Parathyroid adenoma (tissue), 2 donors: ENCODE measurements around the gene ANKFY1.

Source experiments
- H2AFZ ChIP-seq: fragments of 300-600 bp; sonication (generic); one replicate; pipeline ENCODE4 v1.7.0; 2017; ENCODE audit warnings: antibody characterized with exemption, mild to moderate bottlenecking
- H3K27ac ChIP-seq: fragments of 300-600 bp; sonication (generic); one replicate; pipeline ENCODE4 v1.7.0; 2017
- H3K27me3 ChIP-seq: fragments of 300-600 bp; sonication (generic); one replicate; pipeline ENCODE4 v1.7.0; 2017; ENCODE audit warnings: low read length; ENCODE audit not compliant: control insufficient read depth, insufficient read depth
- H3K36me3 ChIP-seq: fragments of 300-600 bp; sonication (generic); one replicate; pipeline ENCODE4 v1.7.0; 2017; ENCODE audit warnings: low read length; ENCODE audit not compliant: control insufficient read depth, insufficient read depth
- H3K4me1 ChIP-seq: fragments of 300-600 bp; sonication (generic); one replicate; pipeline ENCODE4 v1.7.0; 2017; ENCODE audit warnings: control low read depth
- H3K4me2 ChIP-seq: fragments of 300-600 bp; sonication (generic); one replicate; pipeline ENCODE4 v1.7.0; 2017; ENCODE audit warnings: low read length
- H3K4me3 ChIP-seq: fragments of 300-600 bp; sonication (generic); one replicate; pipeline ENCODE4 v1.7.0; 2017; ENCODE audit warnings: low read depth, low read length
- H3K79me2 ChIP-seq: fragments of 300-600 bp; sonication (generic); one replicate; pipeline ENCODE4 v1.7.0; 2017; ENCODE audit warnings: control low read depth
- H3K9ac ChIP-seq: fragments of 300-600 bp; sonication (generic); one replicate; pipeline ENCODE4 v1.7.0; 2017; ENCODE audit warnings: mild to moderate bottlenecking
- H3K9me3 ChIP-seq: fragments of 300-600 bp; sonication (generic); one replicate; pipeline ENCODE4 v1.7.0; 2017; ENCODE audit warnings: low read length; ENCODE audit not compliant: control insufficient read depth
- TF ChIP-seq, protein P1 (sequence below): fragments of 300-600 bp; sonication (generic); IDR thresholded peaks from one replicate; pipeline ENCODE4 v1.7.0; 2017; ENCODE audit warnings: antibody characterized with exemption, mild to moderate bottlenecking
- donor health status: primary hyperparathyroidism.

ANKFY1 gene

DNA sequence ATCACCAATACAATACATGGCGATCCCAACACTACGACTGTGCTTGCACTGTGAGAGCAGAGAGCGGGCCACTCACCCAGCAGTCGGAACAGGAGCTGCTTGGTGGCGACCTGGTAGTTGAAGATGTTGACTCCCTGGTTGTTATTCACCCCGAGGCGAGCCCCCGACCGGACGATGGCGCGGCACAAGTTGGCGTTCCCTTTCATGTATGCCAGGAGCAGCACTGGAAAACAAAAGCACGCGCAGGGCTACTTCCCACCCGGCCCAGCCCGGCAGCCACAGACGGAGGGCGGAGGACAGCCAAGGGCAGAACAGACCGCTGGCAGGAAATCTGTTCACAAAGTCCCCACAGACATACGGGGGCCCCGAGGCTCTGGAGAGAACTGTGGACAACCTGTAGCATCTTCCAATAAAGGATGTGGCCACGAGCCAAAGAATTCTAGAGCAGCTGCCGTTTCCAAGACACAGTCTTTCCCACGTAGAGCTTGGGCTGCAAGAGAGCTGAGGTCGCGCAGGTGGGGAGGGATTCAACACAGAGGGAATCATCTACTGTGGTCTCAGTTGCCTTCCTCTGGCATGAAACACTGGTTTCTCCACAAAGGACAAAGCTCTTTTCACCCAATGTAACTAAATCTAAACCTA is 93.0 kb downstream of the ANKFY1 start:
- Histone ChIP-seq H3K4me2 (no peak overlapping the region), H3K4me3 (no peak overlapping the region), H3K27ac (no peak overlapping the region), H3K27me3 (no peaks in the 10 kb centered on the region), H3K4me1 (no peaks in the 10 kb centered on the region), H2AFZ (no peak overlapping the region), H3K9ac (no peak overlapping the region), H3K36me3 (no peaks in the 10 kb centered on the region), H3K79me2 (no peaks in the 10 kb centered on the region), H3K9me3 (no peaks in the 10 kb centered on the region)
- TF ChIP-seq, protein P1, sequence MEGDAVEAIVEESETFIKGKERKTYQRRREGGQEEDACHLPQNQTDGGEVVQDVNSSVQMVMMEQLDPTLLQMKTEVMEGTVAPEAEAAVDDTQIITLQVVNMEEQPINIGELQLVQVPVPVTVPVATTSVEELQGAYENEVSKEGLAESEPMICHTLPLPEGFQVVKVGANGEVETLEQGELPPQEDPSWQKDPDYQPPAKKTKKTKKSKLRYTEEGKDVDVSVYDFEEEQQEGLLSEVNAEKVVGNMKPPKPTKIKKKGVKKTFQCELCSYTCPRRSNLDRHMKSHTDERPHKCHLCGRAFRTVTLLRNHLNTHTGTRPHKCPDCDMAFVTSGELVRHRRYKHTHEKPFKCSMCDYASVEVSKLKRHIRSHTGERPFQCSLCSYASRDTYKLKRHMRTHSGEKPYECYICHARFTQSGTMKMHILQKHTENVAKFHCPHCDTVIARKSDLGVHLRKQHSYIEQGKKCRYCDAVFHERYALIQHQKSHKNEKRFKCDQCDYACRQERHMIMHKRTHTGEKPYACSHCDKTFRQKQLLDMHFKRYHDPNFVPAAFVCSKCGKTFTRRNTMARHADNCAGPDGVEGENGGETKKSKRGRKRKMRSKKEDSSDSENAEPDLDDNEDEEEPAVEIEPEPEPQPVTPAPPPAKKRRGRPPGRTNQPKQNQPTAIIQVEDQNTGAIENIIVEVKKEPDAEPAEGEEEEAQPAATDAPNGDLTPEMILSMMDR = no peak

- Histone ChIP-seq H3K9me3 (no peaks in the 10 kb centered on the region), H3K27me3 (no peaks in the 10 kb centered on the region), H3K4me1 (no peaks in the 10 kb centered on the region), H3K4me3 (no peak overlapping the region), H3K36me3 (no peaks in the 10 kb centered on the region), H3K4me2 (no peak overlapping the region), H3K79me2 (no peaks in the 10 kb centered on the region), H2AFZ (no peak overlapping the region), H3K27ac (no peak overlapping the region), H3K9ac (no peak overlapping the region)
- TF ChIP-seq, protein P1 = no peak
Measured at GRCh38 chr17:4167786-4168185, 96.0 kb downstream of the ANKFY1 start.

GRCh38 chr17:4166419-4166818 is 97.4 kb downstream of the ANKFY1 start:
- H3K4me1 ChIP-seq = peaks cover 13% of the 10 kb centered on the region
- no peaks in the 10 kb centered on the region for H3K27me3 ChIP-seq
- no peaks in the 10 kb centered on the region for H3K79me2 ChIP-seq
- H3K4me3 ChIP-seq = no peak overlapping the region
- TF ChIP-seq, protein P1 = no peak
- H3K4me2 ChIP-seq = no peak overlapping the region
- H3K27ac ChIP-seq = no peak overlapping the region
- H3K9ac ChIP-seq = no peak overlapping the region
- no peak overlapping the region for H2AFZ ChIP-seq
- no peaks in the 10 kb centered on the region for H3K9me3 ChIP-seq
- H3K36me3 ChIP-seq = no peaks in the 10 kb centered on the region

DNA sequence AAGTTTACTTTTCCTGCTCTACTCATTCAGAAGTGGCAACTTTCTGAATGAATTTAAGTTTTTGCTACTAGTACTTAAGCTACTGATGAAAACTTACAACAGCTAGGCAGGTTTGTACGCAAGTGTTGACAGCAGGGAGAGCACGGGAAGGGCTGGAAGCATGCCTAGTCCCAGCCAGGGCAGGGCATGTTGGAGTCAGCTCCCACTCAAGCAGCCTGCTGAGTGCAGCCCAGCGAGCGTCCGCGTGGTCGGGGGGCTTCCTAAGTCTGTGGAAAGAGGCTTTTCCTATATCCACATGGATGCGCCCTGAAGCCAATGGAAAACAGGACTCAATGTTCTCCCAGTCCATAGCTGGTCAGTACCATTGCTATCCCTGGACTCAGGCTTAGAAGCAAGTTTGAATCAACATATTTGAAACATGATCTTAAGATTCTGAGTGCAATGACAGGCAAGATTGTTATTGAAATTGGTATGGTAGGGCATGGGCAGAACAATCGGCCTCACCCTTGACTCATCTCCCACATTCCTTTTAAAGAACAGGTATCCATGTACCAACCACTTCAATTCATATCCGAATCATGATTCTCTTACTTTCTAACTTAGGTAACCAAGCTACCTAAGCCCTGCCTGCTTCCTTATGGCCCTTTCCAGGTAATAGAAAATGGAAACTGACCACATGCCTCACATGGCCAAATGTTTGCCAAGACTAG is 98.3 kb downstream of the ANKFY1 start:
- Histone ChIP-seq H3K9me3 (no peaks in the 10 kb centered on the region), H3K4me3 (no peak overlapping the region), H3K27me3 (no peaks in the 10 kb centered on the region), H3K79me2 (no peaks in the 10 kb centered on the region), H2AFZ (no peak overlapping the region), H3K36me3 (no peaks in the 10 kb centered on the region), H3K27ac (no peak overlapping the region), H3K9ac (no peak overlapping the region), H3K4me2 (no peak overlapping the region), H3K4me1 (peaks cover 23% of the 10 kb centered on the region)
- TF ChIP-seq, protein P1 = no peak

DNA sequence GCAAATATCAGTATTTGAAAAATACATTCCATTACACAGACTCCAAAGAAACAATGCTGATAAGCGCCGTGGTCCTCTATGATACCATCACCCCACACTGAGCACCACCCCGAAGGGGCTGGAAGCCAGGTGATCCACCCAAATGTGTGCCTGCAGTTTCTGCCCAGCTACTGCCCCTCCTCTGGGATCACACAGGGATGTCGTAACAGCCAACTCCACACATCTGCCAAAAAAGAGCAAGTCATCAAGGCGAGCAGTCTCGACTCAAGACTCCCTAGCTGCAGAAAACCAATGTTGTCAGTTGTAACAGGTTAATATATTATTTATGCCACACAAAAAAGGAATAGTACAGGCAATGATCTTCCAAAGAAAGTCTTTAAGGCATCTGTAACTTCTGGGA is 99.8 kb downstream of the ANKFY1 start:
- Histone ChIP-seq H3K4me3 (no peak overlapping the region), H3K9ac (no peak overlapping the region), H3K9me3 (no peaks in the 10 kb centered on the region), H3K4me1 (peaks cover 25% of the 10 kb centered on the region), H3K27me3 (no peaks in the 10 kb centered on the region), H3K79me2 (no peaks in the 10 kb centered on the region), H3K4me2 (no peak overlapping the region), H2AFZ (no peak overlapping the region), H3K36me3 (no peaks in the 10 kb centered on the region), H3K27ac (no peak overlapping the region)
- TF ChIP-seq, protein P1 = no peak
